ENCODE measurements around the gene KIRREL1. TPM values are rescaled to one million over a fixed set of nuclear protein-coding genes. Genes with fewer than 3 reads are reported as not detected.

Gene KIRREL1
- total RNA-seq, 1 donor from 2014 or later, result 195 TPM

DNA sequence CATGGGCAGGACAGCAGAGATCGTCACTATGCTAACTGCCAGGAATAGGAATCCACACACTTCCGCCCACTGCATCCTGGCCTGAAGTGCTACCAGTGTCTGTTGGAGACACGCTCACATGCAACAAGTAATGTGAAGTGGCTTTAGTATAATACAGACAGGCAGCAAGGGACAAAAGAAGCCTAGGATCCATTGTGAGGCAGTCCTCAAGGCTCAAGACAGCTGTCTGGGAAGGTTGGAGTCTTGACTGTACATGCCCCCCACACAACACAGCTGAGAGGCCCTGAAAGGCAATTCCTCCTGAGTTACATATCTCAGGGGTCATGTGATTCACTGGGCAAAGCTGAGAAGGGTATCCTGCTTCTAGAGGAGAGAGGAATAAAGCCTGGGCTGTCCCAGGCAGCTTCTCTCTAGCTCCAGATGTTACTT, 147.3 kb downstream of the KIRREL1 start:
- Mint-ChIP-seq H3K27me3 (ENCODE audit: low read depth, unreplicated experiment) (no peaks in the 10 kb centered on the region), H3K27ac (ENCODE audit: unreplicated experiment) (no peak overlapping the region), H3K4me1 (ENCODE audit: low read depth, unreplicated experiment) (peaks cover 7% of the 10 kb centered on the region), H3K9me3 (ENCODE audit: unreplicated experiment) (no peaks in the 10 kb centered on the region), H3K4me3 (ENCODE audit: unreplicated experiment) (no peak overlapping the region), H3K36me3 (ENCODE audit: low read depth, unreplicated experiment) (no peaks in the 10 kb centered on the region)
- no peak for TF ChIP-seq EZH2 (IDR thresholded peaks at IDR 0.05; ENCODE audit: insufficient read depth, low read length)
- TF ChIP-seq, protein P1, sequence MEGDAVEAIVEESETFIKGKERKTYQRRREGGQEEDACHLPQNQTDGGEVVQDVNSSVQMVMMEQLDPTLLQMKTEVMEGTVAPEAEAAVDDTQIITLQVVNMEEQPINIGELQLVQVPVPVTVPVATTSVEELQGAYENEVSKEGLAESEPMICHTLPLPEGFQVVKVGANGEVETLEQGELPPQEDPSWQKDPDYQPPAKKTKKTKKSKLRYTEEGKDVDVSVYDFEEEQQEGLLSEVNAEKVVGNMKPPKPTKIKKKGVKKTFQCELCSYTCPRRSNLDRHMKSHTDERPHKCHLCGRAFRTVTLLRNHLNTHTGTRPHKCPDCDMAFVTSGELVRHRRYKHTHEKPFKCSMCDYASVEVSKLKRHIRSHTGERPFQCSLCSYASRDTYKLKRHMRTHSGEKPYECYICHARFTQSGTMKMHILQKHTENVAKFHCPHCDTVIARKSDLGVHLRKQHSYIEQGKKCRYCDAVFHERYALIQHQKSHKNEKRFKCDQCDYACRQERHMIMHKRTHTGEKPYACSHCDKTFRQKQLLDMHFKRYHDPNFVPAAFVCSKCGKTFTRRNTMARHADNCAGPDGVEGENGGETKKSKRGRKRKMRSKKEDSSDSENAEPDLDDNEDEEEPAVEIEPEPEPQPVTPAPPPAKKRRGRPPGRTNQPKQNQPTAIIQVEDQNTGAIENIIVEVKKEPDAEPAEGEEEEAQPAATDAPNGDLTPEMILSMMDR (IDR thresholded peaks at IDR 0.05; ENCODE audit: insufficient read depth, low read depth, low read length), result no peak
- no peaks in the 10 kb centered on the region for H3K79me2 ChIP-seq (ENCODE audit: insufficient read depth, low read length)
- H3K27me3 ChIP-seq (ENCODE audit: insufficient read depth, low read length), result peaks cover 3% of the 10 kb centered on the region
- peak overlapping the region; percentile 42 for H2AFZ ChIP-seq (ENCODE audit: low read depth, low read length)
- FAIRE-seq (no peak), DNase-seq (ENCODE audit: low read depth) (no peak)
- no peak overlapping the region for H3K27ac ChIP-seq (ENCODE audit: low read depth, low read length)
- H3K9me3 ChIP-seq (ENCODE audit: insufficient read depth, low read depth, low read length), result no peaks in the 10 kb centered on the region
- no peak overlapping the region for H3K9ac ChIP-seq (ENCODE audit: low read length)
- no peaks in the 10 kb centered on the region for H3K4me1 ChIP-seq (ENCODE audit: insufficient read depth, low read length)
- no peaks in the 10 kb centered on the region for H3K36me3 ChIP-seq (ENCODE audit: insufficient read depth, low read length)
- H3K4me2 ChIP-seq (ENCODE audit: low read length), result no peak overlapping the region
- no peak overlapping the region for H3K4me3 ChIP-seq (ENCODE audit: insufficient read depth, low read depth, low read length)
- no peaks in the 10 kb centered on the region for H4K20me1 ChIP-seq (ENCODE audit: insufficient read depth, low read length)

DNA sequence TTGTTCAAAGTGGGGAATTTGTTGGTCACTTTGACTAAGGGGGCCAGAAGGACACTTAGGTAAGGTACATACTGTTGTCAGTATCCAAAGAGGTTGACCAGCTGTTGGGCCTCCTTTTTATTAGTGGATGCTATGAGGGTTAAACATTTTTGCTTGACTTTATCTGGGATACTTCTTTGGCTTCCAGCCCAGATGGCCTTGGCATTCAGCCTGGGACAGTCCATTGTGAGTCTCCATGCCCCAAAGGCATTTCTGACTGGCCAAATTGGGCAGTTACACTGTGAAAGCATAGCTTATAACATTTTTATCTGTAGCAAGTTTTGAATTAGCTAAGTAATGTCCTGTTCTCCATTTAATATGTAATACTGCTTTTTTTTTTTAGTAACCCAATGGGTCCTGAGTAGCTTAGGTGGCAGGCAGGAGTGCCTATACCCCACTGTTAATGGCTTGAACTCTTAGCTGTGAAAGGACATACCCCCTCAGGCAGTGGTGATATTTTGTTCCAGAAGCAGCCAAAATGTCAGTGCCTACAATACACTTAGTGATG, 151.8 kb downstream of the KIRREL1 start:
- TF ChIP-seq, protein P1 (IDR thresholded peaks at IDR 0.05; ENCODE audit: insufficient read depth, low read depth, low read length), result no peak
- TF ChIP-seq EZH2 (IDR thresholded peaks at IDR 0.05; ENCODE audit: insufficient read depth, low read length), result no peak
- Mint-ChIP-seq H3K4me3 (ENCODE audit: unreplicated experiment) (no peak overlapping the region), H3K9me3 (ENCODE audit: unreplicated experiment) (no peaks in the 10 kb centered on the region), H3K36me3 (ENCODE audit: low read depth, unreplicated experiment) (no peaks in the 10 kb centered on the region), H3K27me3 (ENCODE audit: low read depth, unreplicated experiment) (peaks cover 1% of the 10 kb centered on the region), H3K27ac (ENCODE audit: unreplicated experiment) (no peak overlapping the region), H3K4me1 (ENCODE audit: low read depth, unreplicated experiment) (peaks cover 13% of the 10 kb centered on the region)
- DNase-seq (ENCODE audit: low read depth) (peak; percentile 3), FAIRE-seq (no peak)
- Histone ChIP-seq H3K4me1 (ENCODE audit: insufficient read depth, low read length) (peaks cover 10% of the 10 kb centered on the region), H3K4me3 (ENCODE audit: insufficient read depth, low read depth, low read length) (no peak overlapping the region), H3K36me3 (ENCODE audit: insufficient read depth, low read length) (no peaks in the 10 kb centered on the region), H4K20me1 (ENCODE audit: insufficient read depth, low read length) (no peaks in the 10 kb centered on the region), H3K9ac (ENCODE audit: low read length) (no peak overlapping the region), H3K27ac (ENCODE audit: low read depth, low read length) (no peak overlapping the region), H3K27me3 (ENCODE audit: insufficient read depth, low read length) (no peaks in the 10 kb centered on the region), H3K4me2 (ENCODE audit: low read length) (no peak overlapping the region), H3K79me2 (ENCODE audit: insufficient read depth, low read length) (no peaks in the 10 kb centered on the region), H2AFZ (ENCODE audit: low read depth, low read length) (no peak overlapping the region), H3K9me3 (ENCODE audit: insufficient read depth, low read depth, low read length) (no peaks in the 10 kb centered on the region)

DNA sequence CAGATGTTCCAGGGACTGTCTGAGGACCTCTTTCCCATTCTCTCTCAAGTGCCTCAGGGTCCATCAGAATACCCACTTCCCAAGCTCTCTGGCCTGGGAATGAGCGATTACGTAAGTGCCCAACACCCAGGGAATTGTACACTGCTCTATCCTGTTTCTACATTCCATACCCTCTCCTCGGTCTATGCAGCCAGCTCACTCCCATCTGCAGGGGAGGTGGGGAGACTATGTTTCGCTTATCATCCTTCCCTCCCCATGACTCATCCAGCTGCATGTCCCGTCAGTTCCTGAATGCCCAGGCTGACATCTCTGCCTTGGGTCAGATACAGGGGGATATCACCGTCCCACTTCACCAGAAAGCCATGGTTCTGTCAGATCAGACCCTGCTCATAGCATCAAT, 152.7 kb downstream of the KIRREL1 start:
- TF ChIP-seq, protein P1 (IDR thresholded peaks at IDR 0.05; ENCODE audit: insufficient read depth, low read depth, low read length), result no peak
- no peak for TF ChIP-seq EZH2 (IDR thresholded peaks at IDR 0.05; ENCODE audit: insufficient read depth, low read length)
- Histone ChIP-seq H3K27ac (ENCODE audit: low read depth, low read length) (no peak overlapping the region), H2AFZ (ENCODE audit: low read depth, low read length) (peak overlapping the region; percentile 0), H3K9me3 (ENCODE audit: insufficient read depth, low read depth, low read length) (no peaks in the 10 kb centered on the region), H3K4me2 (ENCODE audit: low read length) (peak overlapping the region; percentile 36), H3K9ac (ENCODE audit: low read length) (no peak overlapping the region), H3K27me3 (ENCODE audit: insufficient read depth, low read length) (no peaks in the 10 kb centered on the region), H3K79me2 (ENCODE audit: insufficient read depth, low read length) (no peaks in the 10 kb centered on the region), H3K36me3 (ENCODE audit: insufficient read depth, low read length) (no peaks in the 10 kb centered on the region), H3K4me3 (ENCODE audit: insufficient read depth, low read depth, low read length) (no peak overlapping the region), H3K4me1 (ENCODE audit: insufficient read depth, low read length) (peaks cover 10% of the 10 kb centered on the region), H4K20me1 (ENCODE audit: insufficient read depth, low read length) (no peaks in the 10 kb centered on the region)
- peak; percentile 13 for DNase-seq (ENCODE audit: low read depth)
- no peak overlapping the region for H3K4me3 Mint-ChIP-seq (ENCODE audit: unreplicated experiment)
- FAIRE-seq, result no peak
- no peaks in the 10 kb centered on the region for H3K9me3 Mint-ChIP-seq (ENCODE audit: unreplicated experiment)
- H3K36me3 Mint-ChIP-seq (ENCODE audit: low read depth, unreplicated experiment), result no peaks in the 10 kb centered on the region
- H3K4me1 Mint-ChIP-seq (ENCODE audit: low read depth, unreplicated experiment), result peaks cover 7% of the 10 kb centered on the region
- H3K27ac Mint-ChIP-seq (ENCODE audit: unreplicated experiment), result peak overlapping the region; percentile 60
- H3K27me3 Mint-ChIP-seq (ENCODE audit: low read depth, unreplicated experiment), result peaks cover 1% of the 10 kb centered on the region
